PC-9 (cell line): Measurements from ENCODE around the gene KIF26B.

ENCODE experiments used
- CTCF ChIP-seq: fragments of 200-600 bp; sonication (generic); conservative IDR thresholded peaks from 2 replicates; pipeline ENCODE4 v1.6.1; 2017; ENCODE audit warnings: mixed run types, antibody characterized with exemption, mild to moderate bottlenecking, moderate library complexity
- EZH2 ChIP-seq: fragments of 200-600 bp; sonication (generic); IDR thresholded peaks from 2 replicates; pipeline ENCODE4 v1.8.0; 2017; ENCODE audit warnings: antibody characterized with exemption, low read depth

GRCh38 chr1:245341743-245342142, 187.0 kb downstream of the KIF26B start:
- TF ChIP-seq CTCF (no peak), EZH2 (no peak)
